Keratinocyte (primary cell): ENCODE data around the gene APOL1.
"Not testable (repeated sequence)": the region's sequence is repeated elsewhere in the genome, so short reads cannot be mapped to it uniquely, and the experiment has no call there.

Experiments used
- EZH2 ChIP-seq: IDR thresholded peaks from one replicate; pipeline ENCODE4 v1.6.1; 2012; ENCODE audit warnings: inconsistent platforms, mild to moderate bottlenecking, low read length, moderate library complexity
- TF ChIP-seq, protein P1 (sequence below), 3 experiments: IDR thresholded peaks in 1 of 3; conservative IDR thresholded peaks in 1 of 3; optimal IDR thresholded peaks in 1 of 3; 2 replicates in 2 of 3; 3 replicates in 1 of 3; pipeline versions ENCODE3 to v1.5.1; 2011; ENCODE audit warnings: low read length in 3 of 3, mild to moderate bottlenecking in 3 of 3, moderate library complexity in 2 of 3, control low read depth in 1 of 3, inconsistent platforms in 1 of 3; ENCODE audit not compliant: insufficient read depth in 2 of 3; ENCODE audit errors: extremely low read depth in 1 of 3

DNA sequence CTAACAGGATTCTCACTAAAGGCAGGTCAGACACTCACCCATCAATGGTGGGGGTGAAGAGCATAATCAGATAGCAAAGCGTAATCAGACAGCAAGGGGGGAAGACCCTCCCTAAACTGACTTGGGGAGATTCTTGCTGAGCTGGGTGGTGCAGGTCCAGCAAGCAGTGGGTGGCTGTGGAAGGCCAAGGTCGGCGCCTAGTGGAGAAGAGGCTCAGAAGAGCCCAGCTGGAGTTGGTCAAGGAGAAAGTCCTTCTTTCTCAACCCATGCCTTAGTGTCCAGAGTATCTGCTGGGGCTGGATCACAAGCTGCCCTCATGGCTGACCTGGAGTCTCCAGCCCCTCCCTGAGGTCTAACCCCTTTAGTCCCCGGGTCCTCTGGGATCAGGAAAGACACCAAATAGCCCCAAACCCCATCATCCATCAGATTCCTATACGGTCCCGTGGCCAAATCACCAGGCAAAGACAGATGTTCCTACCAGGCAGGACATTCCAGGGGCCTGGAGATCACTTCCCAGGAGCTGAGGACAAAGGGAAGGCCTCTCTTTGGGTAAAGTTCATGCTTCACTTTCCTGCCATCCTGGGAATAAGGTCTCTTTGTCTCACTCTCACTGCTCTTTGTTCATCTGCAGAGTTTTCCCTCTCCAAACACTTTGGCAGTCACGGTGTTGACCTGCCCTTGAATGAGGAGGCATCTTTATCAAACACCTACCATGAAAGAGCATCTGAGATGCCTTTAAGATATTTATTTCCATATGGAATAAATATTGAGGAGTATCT lies 11.1 kb downstream of the APOL1 start:
- TF ChIP-seq, protein P1, sequence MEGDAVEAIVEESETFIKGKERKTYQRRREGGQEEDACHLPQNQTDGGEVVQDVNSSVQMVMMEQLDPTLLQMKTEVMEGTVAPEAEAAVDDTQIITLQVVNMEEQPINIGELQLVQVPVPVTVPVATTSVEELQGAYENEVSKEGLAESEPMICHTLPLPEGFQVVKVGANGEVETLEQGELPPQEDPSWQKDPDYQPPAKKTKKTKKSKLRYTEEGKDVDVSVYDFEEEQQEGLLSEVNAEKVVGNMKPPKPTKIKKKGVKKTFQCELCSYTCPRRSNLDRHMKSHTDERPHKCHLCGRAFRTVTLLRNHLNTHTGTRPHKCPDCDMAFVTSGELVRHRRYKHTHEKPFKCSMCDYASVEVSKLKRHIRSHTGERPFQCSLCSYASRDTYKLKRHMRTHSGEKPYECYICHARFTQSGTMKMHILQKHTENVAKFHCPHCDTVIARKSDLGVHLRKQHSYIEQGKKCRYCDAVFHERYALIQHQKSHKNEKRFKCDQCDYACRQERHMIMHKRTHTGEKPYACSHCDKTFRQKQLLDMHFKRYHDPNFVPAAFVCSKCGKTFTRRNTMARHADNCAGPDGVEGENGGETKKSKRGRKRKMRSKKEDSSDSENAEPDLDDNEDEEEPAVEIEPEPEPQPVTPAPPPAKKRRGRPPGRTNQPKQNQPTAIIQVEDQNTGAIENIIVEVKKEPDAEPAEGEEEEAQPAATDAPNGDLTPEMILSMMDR (optimal IDR thresholded peaks at IDR 0.05 in 1 of 3, IDR thresholded peaks at IDR 0.05 in 1 of 3, conservative IDR thresholded peaks at IDR 0.05 in 1 of 3; ENCODE audit: extremely low read depth in 1 of 3, insufficient read depth in 2 of 3, low read length in 3 of 3): not testable (repeated sequence)
- TF ChIP-seq EZH2: not testable (repeated sequence)
